ENCODE measurements around the gene SCNN1B. TPM values are rescaled to one million over a fixed set of nuclear protein-coding genes. Genes with fewer than 3 reads are reported as not detected.
A peak's percentile ranks its signal among the peaks of the same experiment; 100 is the strongest.
"Not testable (repeated sequence)": the region's sequence is repeated elsewhere in the genome, so short reads cannot be mapped to it uniquely, and the experiment has no call there.

SCNN1B gene, protein sequence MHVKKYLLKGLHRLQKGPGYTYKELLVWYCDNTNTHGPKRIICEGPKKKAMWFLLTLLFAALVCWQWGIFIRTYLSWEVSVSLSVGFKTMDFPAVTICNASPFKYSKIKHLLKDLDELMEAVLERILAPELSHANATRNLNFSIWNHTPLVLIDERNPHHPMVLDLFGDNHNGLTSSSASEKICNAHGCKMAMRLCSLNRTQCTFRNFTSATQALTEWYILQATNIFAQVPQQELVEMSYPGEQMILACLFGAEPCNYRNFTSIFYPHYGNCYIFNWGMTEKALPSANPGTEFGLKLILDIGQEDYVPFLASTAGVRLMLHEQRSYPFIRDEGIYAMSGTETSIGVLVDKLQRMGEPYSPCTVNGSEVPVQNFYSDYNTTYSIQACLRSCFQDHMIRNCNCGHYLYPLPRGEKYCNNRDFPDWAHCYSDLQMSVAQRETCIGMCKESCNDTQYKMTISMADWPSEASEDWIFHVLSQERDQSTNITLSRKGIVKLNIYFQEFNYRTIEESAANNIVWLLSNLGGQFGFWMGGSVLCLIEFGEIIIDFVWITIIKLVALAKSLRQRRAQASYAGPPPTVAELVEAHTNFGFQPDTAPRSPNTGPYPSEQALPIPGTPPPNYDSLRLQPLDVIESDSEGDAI
- total RNA-seq, result 1 to 10 TPM in 3 of 4 donors, under 1 TPM in 1; 0.31 to 4.7 (median 2.6) TPM

DNA sequence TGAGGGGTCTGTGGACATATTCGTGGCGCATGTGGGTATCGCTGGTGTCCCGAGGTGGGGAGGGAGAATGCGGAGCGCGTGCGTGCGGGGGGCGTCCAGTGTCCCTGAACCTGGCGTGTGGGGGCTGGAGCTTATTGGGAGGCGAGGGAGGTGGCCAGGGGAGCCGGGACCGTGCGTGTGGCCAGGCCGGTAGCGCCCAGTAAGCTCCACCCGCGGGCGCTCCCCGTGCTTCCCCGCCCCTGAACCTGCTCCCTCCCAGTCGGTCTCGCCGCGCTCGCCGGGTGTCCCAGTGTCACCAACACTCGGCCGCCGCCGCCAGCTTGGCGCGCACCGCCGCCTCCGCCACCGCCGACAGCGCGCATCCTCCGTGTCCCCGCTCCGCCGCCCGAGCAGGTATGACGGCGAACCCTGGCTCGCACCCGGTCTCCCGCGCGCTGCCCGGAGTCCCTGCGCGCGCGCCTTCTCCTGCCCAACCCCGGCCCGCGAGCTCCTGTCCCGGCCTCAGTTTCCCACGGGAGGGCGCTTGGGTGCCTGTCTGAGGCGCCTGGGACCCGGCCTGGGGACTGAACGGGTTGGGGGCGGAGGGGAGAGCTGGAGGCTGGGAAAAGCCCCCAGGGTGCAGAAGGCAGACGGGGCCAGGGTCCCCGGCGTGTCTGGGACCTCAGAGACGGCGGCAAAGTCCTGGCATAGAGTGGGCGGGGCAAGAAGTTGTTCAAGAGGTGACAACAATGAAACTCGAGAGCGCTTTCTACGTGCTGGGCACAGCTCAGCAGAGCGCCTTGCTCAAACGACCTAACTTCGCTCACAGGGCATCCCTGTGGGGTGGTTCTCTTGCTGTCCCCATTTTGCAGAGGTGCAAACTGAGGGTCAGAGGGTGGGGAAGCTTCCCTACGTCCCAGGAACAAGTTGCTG is at the start of gene SCNN1B:
Gene SCNN1B, plus strand, starts transcription at position 258 of the 912 bp plus-strand sequence. CDS start 46,298 bp downstream, outside the sequence.
- Histone ChIP-seq H3K4me3 (peak within 1 kb of the TSS in 1 of 2 donors; percentile 37), H3K27ac (no peak within 1 kb of the TSS), H3K27me3 (peaks cover 84% of the 10 kb centered on the region), H3K4me1 (peaks cover 0 to 12% (median 0%) of the 10 kb centered on the region in 3 donors), H3K9me3 (no peaks in the 10 kb centered on the region), H3K36me3 (no peaks in the 10 kb centered on the region)
- 8% methylated on average over 11 of the region's 81 CpGs; no CpG with 5 or more reads in 1 of the 2 donors for WGBS, 2 donors (ENCODE audit: low coverage in 1 of 2)
- no peak for TF ChIP-seq EP300 (IDR thresholded peaks at IDR 0.05)
- TF ChIP-seq, protein P1, sequence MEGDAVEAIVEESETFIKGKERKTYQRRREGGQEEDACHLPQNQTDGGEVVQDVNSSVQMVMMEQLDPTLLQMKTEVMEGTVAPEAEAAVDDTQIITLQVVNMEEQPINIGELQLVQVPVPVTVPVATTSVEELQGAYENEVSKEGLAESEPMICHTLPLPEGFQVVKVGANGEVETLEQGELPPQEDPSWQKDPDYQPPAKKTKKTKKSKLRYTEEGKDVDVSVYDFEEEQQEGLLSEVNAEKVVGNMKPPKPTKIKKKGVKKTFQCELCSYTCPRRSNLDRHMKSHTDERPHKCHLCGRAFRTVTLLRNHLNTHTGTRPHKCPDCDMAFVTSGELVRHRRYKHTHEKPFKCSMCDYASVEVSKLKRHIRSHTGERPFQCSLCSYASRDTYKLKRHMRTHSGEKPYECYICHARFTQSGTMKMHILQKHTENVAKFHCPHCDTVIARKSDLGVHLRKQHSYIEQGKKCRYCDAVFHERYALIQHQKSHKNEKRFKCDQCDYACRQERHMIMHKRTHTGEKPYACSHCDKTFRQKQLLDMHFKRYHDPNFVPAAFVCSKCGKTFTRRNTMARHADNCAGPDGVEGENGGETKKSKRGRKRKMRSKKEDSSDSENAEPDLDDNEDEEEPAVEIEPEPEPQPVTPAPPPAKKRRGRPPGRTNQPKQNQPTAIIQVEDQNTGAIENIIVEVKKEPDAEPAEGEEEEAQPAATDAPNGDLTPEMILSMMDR (IDR thresholded peaks at IDR 0.05), result no peak
- no peak for TF ChIP-seq POLR2A (IDR thresholded peaks at IDR 0.05)
- no peak for TF ChIP-seq POLR2AphosphoS5 (IDR thresholded peaks at IDR 0.05)
- no peak for ATAC-seq

DNA sequence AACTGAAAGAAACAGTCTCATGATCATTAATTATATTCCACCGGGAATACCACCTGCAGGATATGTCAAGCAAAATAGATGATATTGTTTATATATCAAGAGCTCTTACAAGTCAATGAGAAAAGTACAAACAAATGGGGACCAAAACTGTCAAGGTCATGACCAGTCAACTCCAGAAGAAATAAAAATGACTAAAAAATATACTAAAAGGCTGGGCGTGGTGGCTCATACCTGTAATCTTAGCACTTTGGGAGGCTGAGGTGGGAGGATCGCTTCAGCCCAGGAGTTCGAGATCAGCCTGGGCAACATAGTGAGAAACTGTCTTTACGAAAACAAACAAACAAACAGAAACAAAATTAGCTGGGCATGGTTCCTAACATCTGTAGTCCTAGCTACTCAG is 49.8 kb upstream of the SCNN1B start:
- TF ChIP-seq, protein P1 (IDR thresholded peaks at IDR 0.05), result no peak
- no peak for TF ChIP-seq EP300 (IDR thresholded peaks at IDR 0.05)
- no peaks in the 10 kb centered on the region for H3K36me3 ChIP-seq
- no peak overlapping the region for H3K4me3 ChIP-seq
- ATAC-seq, result no peak
- H3K27me3 ChIP-seq, result peaks cover 14% of the 10 kb centered on the region
- WGBS, 2 donors (ENCODE audit: low coverage in 1 of 2), result 69 to 81% methylated on average over 5 of the region's 5 CpGs
- no peaks in the 10 kb centered on the region for H3K9me3 ChIP-seq
- H3K4me1 ChIP-seq, result no peaks in the 10 kb centered on the region
- H3K27ac ChIP-seq, result no peak overlapping the region

DNA sequence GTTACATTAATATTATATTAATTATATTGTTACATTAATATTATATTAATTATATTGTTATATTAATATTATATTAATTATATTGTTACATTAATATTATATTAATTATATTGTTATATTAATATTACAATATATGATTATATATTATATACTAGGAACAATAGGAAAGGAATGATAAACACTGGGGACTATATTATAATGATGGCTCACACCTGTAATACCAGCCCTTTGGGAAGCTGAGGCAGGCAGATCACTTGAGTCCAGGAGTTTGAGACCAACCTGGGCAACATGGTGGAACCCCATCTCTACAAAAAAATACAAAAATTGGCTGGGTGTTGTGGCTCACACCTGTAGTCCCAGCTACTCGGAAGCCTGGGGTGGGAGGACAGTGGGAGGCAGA is 48.5 kb upstream of the SCNN1B start:
- H3K4me3 ChIP-seq, H3K27ac ChIP-seq, H3K9me3 ChIP-seq, H3K4me1 ChIP-seq, ATAC-seq, H3K36me3 ChIP-seq: not testable (repeated sequence)
- H3K27me3 ChIP-seq, result peaks cover 14% of the 10 kb centered on the region
- 81 to 100% methylated on average over 1 of the region's 1 CpG for WGBS, 2 donors (ENCODE audit: low coverage in 1 of 2)

DNA sequence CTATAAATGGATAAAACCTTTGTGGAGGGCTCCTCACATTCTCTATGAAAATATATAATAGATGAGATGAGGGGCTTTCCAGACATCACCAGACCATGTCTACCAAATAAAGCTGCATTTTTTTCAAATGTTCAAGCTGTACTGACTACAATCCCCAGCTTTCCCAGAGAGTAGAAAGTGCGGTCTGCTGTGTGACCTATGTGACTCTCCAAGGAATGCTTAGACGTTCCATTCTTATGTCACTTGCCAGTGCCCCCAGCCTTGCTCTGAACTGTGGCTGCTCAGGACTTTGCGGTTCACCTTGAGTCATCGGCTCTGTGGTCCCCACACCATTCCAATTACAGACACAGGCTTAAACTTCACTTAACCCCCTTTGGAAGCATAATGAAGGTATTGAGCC is 47.8 kb upstream of the SCNN1B start:
- H3K4me3 ChIP-seq, result no peak overlapping the region
- WGBS, 2 donors (ENCODE audit: low coverage in 1 of 2), result 53% methylated on average over 3 to 4 of the region's 4 CpGs
- H3K36me3 ChIP-seq, result no peaks in the 10 kb centered on the region
- peaks cover 14% of the 10 kb centered on the region for H3K27me3 ChIP-seq
- no peak for ATAC-seq
- no peaks in the 10 kb centered on the region for H3K4me1 ChIP-seq
- H3K9me3 ChIP-seq, result peaks cover 0 to 5% (median 0%) of the 10 kb centered on the region in 3 donors
- H3K27ac ChIP-seq, result no peak overlapping the region
- TF ChIP-seq, protein P1 (IDR thresholded peaks at IDR 0.05), result no peak
- TF ChIP-seq EP300 (IDR thresholded peaks at IDR 0.05) (no peak), POLR2AphosphoS5 (IDR thresholded peaks at IDR 0.05) (no peak), POLR2A (IDR thresholded peaks at IDR 0.05) (no peak)

DNA sequence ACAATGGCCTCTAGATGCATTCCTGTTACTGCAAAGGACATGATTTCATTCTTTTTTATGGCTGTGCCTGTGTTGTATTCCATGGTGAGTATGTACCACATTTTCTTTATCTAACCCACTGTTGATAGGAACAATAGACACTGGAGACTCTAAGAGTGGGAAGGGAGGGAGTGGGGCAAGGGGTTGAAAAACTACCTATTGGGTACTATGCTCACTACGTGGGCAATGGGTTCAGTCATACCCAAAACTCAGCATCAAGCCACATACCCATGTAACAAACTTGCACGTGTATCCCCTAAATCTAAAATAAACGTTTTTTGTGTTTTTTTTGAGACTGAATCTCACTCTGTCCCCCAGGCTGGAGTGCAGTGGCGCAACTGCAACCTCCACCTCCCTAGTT is 47.1 kb upstream of the SCNN1B start:
- Histone ChIP-seq H3K27me3 (peaks cover 14% of the 10 kb centered on the region), H3K27ac (no peak overlapping the region), H3K36me3 (no peaks in the 10 kb centered on the region), H3K9me3 (peaks cover 0 to 7% (median 0%) of the 10 kb centered on the region in 3 donors), H3K4me3 (no peak overlapping the region), H3K4me1 (no peaks in the 10 kb centered on the region)
- WGBS, 2 donors (ENCODE audit: low coverage in 1 of 2), result 43 to 49% methylated on average over 3 to 4 of the region's 4 CpGs
- TF ChIP-seq, protein P1 (IDR thresholded peaks at IDR 0.05), result no peak
- TF ChIP-seq POLR2A (IDR thresholded peaks at IDR 0.05) (no peak), POLR2AphosphoS5 (IDR thresholded peaks at IDR 0.05) (no peak), EP300 (IDR thresholded peaks at IDR 0.05) (no peak)
- no peak for ATAC-seq

Measured in gastroesophageal sphincter (tissue), 4 donors.